CD4-positive, alpha-beta T cell treated with Interleukin-15 for 1 hour (primary cell): ENCODE results near the gene MRNIP.
"Not testable (repeated sequence)": the region's sequence is repeated elsewhere in the genome, so short reads cannot be mapped to it uniquely, and the experiment has no call there.

Experiments
- DNase-seq: peaks from one replicate; pipeline ENCODE4 v3.0.0-alpha.2; 2020

MRNIP gene

GRCh38 chr5:179887802-179888201 lies 29.2 kb upstream of the MRNIP start:
- no peak for DNase-seq

DNA sequence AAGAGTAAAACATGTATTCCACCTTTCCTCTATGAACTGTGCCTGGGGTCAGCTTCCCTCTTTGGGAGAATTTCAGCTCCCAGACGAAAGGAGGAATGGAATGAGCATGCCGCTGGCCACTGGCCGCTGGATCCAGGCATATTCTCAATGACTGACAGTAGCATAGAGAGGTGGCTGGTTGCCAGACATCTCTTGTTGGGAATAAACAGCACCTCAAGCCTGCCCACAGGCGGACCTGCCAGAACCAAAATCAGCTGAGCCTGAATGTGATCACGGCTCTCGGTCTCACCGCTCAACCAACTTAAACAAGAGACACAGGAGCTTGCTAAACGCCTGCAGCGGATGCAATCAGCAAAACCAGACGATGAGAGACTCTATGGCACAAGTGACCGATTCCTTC lies 28.5 kb upstream of the MRNIP start:
- DNase-seq = no peak

DNA sequence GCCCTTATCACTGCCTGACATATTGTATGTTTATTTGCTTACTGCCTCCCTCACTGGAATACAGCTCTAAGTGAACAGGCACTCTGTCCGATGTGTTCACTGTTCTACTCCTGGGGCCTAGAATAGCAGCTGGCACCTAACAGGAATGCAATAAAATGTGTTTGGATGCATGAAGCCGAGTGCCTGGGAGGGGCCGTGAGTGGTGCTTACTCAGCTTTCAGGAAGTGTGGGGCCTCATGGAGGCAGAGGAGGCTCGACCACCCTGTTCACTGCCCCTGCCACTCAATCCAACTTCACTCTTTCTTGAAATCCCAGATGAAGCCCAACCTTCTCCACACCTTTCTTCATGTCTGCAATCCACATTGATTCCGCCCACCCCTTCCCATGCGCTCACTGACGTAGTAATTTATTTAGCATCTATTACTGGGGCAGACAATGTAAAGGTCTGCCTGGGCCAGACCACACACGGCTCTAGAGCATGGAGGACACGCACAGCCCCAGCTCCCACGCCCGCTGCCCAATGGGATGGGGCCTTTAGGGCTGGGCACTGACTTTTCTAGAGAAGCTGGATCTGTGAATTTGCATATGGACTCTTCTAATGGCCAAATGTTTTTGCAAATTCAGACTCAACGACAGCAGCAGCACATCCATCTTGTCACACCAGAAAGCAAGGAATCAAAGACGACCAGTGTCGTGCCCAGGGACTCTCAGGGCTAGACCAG lies 27.7 kb upstream of the MRNIP start:
- no peak for DNase-seq

DNA sequence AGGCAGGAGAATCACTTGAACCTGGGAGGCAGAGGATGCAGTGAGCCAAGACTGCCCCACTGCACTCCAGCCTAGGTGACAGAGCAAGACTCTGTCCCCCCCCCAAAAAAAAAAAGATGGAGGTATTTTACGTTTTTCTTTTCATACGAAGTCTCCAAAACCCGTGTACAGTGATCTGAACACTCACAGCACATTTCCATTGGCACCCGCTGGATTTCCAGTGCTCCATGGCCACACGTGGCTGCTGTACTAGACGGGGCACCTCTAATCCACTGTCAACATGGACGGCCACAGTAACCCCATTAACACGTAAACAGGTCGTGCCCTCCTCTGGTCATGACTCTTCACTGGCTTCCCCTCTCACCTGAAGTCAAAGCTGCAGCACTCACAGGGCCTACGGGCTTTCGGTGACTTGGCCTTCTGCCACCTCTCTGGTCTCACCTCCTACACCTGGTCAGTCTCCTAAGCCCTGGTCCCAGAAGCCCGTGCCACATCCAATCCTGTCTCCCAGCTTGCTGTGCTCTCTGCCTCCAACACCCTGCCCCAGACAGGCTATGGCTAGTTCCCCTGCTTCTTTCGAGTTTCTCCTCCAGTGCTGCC lies 27.0 kb upstream of the MRNIP start:
- no peak for DNase-seq

GRCh38 chr5:179883163-179883562 lies 24.5 kb upstream of the MRNIP start:
- DNase-seq = no peak

DNA sequence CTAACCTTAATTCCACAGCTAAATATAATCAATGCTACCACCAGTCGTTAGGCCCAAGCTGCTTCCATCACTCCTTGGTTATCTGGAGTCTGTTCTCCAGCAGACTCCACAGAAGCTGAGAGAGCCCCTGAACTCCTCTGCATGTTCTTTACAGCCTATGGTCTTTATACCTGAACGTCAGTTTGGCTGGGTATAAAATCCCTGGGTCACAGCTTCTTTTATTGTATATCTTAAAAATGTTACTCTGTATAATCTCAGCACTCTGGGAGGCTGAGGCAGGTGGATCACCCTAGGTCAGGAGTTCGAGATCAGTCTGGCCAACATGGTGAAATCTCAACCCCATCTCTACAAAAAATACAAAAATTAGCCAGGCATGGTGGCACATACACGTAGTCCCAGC lies 23.7 kb upstream of the MRNIP start:
- DNase-seq = no peak

GRCh38 chr5:179880848-179881590 lies 22.4 kb upstream of the MRNIP start:
- DNase-seq = no peak

DNA sequence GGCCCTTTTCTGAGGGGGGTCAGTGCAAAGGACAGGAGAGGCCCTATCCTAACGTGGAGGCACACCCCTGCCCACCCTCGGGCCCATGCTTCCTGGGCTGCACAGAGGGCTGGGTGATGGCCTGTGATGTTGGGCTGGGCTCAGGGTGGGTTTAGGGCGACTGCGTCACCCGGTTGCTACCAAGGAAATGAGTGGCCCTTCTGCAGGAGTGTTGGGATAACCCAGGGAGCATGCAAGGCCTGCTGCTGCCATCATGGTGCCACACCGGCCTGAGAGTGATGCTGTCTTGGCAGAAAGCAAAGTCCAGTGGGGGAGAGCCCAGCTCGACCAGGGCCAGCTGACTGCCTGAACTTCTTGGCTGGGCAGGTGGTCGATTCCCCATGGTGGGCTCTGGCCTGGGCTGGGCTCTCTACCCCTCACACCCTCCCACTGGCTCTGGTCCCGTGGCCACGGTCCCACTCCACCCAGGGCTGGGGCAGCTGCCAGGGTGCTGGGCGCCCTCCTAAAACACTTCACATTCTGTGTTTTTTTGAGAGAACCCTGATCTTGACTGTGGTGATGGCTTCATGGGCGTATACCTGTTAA lies 21.5 kb upstream of the MRNIP start:
- no peak for DNase-seq

DNA sequence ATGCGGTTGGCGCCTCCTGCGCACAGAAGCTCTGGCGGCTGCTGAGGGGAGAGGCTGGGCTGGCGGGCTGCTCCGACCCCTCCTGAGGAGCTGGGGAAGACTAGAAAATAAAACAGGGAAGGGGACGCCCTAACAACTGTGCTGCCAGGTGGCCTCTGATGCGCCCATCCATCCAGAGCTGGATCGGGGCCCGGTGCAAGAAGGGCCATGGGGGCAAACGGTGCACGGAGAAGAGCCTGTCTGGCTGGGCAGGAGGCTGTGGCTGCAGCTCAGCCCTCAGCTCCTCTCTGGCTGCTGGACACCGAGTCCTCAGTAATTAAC lies 21.0 kb upstream of the MRNIP start:
- no peak for DNase-seq

- DNase-seq = no peak
Measured at GRCh38 chr5:179879003-179879689, 20.5 kb upstream of the MRNIP start.

DNA sequence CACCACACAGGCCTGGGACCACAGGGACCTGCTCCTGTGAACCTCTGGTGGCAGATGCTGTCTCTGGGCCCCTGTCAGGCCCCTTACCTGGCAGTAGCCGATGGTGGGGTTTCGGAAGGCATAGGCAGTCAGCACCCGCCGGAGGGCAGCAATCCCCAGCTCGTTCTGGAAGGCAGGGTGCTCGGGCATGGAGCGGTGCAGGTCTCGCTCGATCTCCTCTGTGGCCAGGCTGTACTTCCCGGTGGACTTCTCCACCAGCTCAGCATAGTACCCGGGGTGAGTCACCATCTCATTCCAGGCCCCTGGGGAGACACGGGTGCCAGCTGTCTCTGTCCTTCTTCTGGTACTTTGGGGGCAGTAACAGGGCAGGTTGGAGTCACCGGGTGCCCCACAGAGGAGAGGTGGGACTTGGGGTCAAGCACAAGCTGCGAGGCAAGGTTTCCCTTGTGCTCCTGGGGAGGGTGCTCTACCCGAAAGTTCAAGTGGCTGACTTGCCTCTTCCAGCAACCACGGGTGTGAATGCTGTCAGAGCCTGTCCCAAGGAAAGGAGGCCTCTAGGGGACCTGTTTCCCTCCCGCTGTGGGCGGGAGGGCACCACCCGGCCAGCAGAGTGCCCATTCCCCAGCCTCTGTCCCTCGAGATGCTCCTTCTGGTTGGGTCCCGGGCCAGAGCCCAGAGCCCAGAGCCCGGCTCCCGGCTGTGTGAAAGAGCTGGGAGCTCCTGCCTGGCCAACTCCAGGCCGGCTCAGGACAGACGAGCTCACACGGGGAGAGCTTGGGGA lies 19.8 kb upstream of the MRNIP start:
- DNase-seq = no peak

GRCh38 chr5:179876610-179876952 lies 18.0 kb upstream of the MRNIP start:
- DNase-seq = no peak

GRCh38 chr5:179875741-179876609 lies 17.4 kb upstream of the MRNIP start:
- DNase-seq = no peak

- DNase-seq = no peak
Measured at GRCh38 chr5:179874536-179875292, 16.1 kb upstream of the MRNIP start.

- no peak for DNase-seq
Measured at GRCh38 chr5:179874136-179874535, 15.5 kb upstream of the MRNIP start.

DNA sequence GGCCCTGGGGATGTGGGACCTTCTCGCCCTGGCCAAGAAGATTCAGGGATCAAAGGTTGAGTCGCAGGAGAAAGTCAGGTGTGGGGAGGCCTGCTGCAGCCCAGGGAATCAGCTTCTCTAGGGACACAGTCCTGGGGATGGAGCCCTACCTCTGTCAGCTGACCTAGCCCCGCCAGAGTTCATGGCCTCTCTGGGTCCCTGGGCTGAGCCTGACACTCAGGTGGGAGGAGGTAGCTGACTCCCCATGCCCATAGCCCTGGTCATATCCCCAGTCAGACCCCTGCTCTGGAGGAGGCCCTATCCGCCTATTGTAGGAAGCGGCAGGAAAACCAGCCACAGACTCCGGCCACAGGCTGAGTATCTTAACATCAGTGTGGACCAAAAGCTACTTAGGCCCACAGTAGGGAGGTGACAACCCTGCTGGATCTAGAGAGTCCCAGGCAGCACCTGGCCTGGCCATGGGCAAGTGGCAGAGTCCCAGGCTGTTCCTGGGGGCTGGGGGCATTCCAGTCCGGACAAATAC lies 15.0 kb upstream of the MRNIP start:
- DNase-seq = no peak

GRCh38 chr5:179872828-179873575 lies 14.4 kb upstream of the MRNIP start:
- DNase-seq = no peak

- DNase-seq = no peak
Measured at GRCh38 chr5:179872055-179872827, 13.6 kb upstream of the MRNIP start.

- DNase-seq = not testable (repeated sequence)
Measured at GRCh38 chr5:179871533-179871932, 12.9 kb upstream of the MRNIP start.
